ENCODE data around the gene SMARCA1.
"Not testable (repeated sequence)": the region's sequence is repeated elsewhere in the genome, so short reads cannot be mapped to it uniquely, and the experiment has no call there.

Gene SMARCA1

GRCh38 chrX:129523079-129523911 lies at the start of gene SMARCA1:
TSS of gene SMARCA1 (minus strand) at chrX:129523490. CDS start at chrX:129523370, 120 bp downstream.
- peak; percentile 24 for DNase-seq

- no peak for DNase-seq
These were observed 49.1 kb upstream of the SMARCA1 start for GRCh38 chrX:129572422-129572821.

- DNase-seq, result no peak
These were observed 45.1 kb upstream of the SMARCA1 start for GRCh38 chrX:129568349-129568748.

GRCh38 chrX:129566073-129566472 lies 42.8 kb upstream of the SMARCA1 start:
- DNase-seq, result no peak

GRCh38 chrX:129565046-129565650 lies 41.9 kb upstream of the SMARCA1 start:
- DNase-seq, result no peak

- not testable (repeated sequence) for DNase-seq
These were observed 41.1 kb upstream of the SMARCA1 start for GRCh38 chrX:129564345-129564744.

GRCh38 chrX:129561453-129561852 lies 38.2 kb upstream of the SMARCA1 start:
- no peak for DNase-seq

- DNase-seq, result no peak
These were observed 36.5 kb upstream of the SMARCA1 start for GRCh38 chrX:129559783-129560182.

- no peak for DNase-seq
These were observed 34.7 kb upstream of the SMARCA1 start for GRCh38 chrX:129557844-129558480.

- no peak for DNase-seq
These were observed 33.6 kb upstream of the SMARCA1 start for GRCh38 chrX:129556806-129557315.

- DNase-seq, result not testable (repeated sequence)
These were observed 31.5 kb upstream of the SMARCA1 start for GRCh38 chrX:129554816-129555215.

GRCh38 chrX:129553619-129554288 lies 30.5 kb upstream of the SMARCA1 start:
- DNase-seq, result no peak

GRCh38 chrX:129549124-129549523 lies 25.8 kb upstream of the SMARCA1 start:
- DNase-seq, result no peak

GRCh38 chrX:129545408-129545807 lies 22.1 kb upstream of the SMARCA1 start:
- no peak for DNase-seq

GRCh38 chrX:129544780-129545179 lies 21.5 kb upstream of the SMARCA1 start:
- DNase-seq, result no peak

GRCh38 chrX:129540722-129541184 lies 17.5 kb upstream of the SMARCA1 start:
- no peak for DNase-seq

- DNase-seq, result peak; percentile 46
These were observed 16.9 kb upstream of the SMARCA1 start, which contains the start of gene OCRL for GRCh38 chrX:129540068-129540653. TSS of gene OCRL (plus strand) at chrX:129540259. CDS start at chrX:129540440, 181 bp downstream.

- no peak for DNase-seq
These were observed 11.7 kb upstream of the SMARCA1 start for GRCh38 chrX:129534816-129535578.

- no peak for DNase-seq
These were observed 7.8 kb upstream of the SMARCA1 start for GRCh38 chrX:129531132-129531531.

- DNase-seq, result no peak
These were observed 7.1 kb upstream of the SMARCA1 start for GRCh38 chrX:129530410-129530809.

GRCh38 chrX:129529685-129530281 lies 6.5 kb upstream of the SMARCA1 start:
- DNase-seq, result peak; percentile 69

Data from NCI-H2171 treated with DMSO at 0.1 percent for 48 hours (cell line).